H9 (cell line): Measurements from ENCODE around the gene GLS. TPM values are rescaled to one million over a fixed set of nuclear protein-coding genes. Genes with fewer than 3 reads are reported as not detected.

Experiments
- DNase-seq: peaks from one replicate; pipeline ENCODE4 v3.0.0-alpha.2; 2017
- H2AFZ ChIP-seq: one replicate; pipeline ENCODE4 v1.6.1; 2013; ENCODE audit warnings: mild to moderate bottlenecking, low read length, control low read depth, moderate library complexity
- H2AK5ac ChIP-seq: 2 replicates; pipeline ENCODE4 v1.6.1; 2013; ENCODE audit warnings: low read length, control low read depth, mixed read lengths; ENCODE audit not compliant: insufficient read length
- H2BK120ac ChIP-seq: one replicate; pipeline ENCODE4 v1.6.1; 2013; ENCODE audit warnings: low read depth, mild to moderate bottlenecking, low read length, control low read depth, inconsistent platforms; ENCODE audit not compliant: poor library complexity, severe bottlenecking
- H2BK12ac ChIP-seq: 2 replicates; pipeline ENCODE4 v1.6.1; 2013; ENCODE audit warnings: low read length, control low read depth, mixed read lengths, low read depth; ENCODE audit not compliant: insufficient read length
- H2BK15ac ChIP-seq: 2 replicates; pipeline ENCODE4 v1.6.1; 2013; ENCODE audit warnings: low read depth, low read length, control low read depth
- H2BK20ac ChIP-seq: one replicate; pipeline ENCODE4 v1.6.1; 2013; ENCODE audit warnings: low read depth, mild to moderate bottlenecking, low read length, control low read depth, inconsistent platforms; ENCODE audit not compliant: poor library complexity, severe bottlenecking
- H2BK5ac ChIP-seq: 2 replicates; pipeline ENCODE4 v1.6.1; 2013; ENCODE audit warnings: low read length, control low read depth, mixed read lengths; ENCODE audit not compliant: insufficient read length
- H3K14ac ChIP-seq: 2 replicates; pipeline ENCODE4 v1.6.1; 2013; ENCODE audit warnings: low read length, control low read depth; ENCODE audit not compliant: insufficient read depth
- H3K18ac ChIP-seq: 2 replicates; pipeline ENCODE4 v1.6.1; 2013; ENCODE audit warnings: low read depth, mild to moderate bottlenecking, mixed read lengths, low read length, control low read depth; ENCODE audit not compliant: insufficient read length
- H3K23ac ChIP-seq: 2 replicates; pipeline ENCODE4 v1.6.1; 2013; ENCODE audit warnings: low read length, control low read depth, mixed read lengths, low read depth; ENCODE audit not compliant: insufficient read length
- H3K23me2 ChIP-seq: 2 replicates; pipeline ENCODE4 v1.6.1; 2013; ENCODE audit warnings: low read depth, mild to moderate bottlenecking, mixed read lengths, low read length, control low read depth; ENCODE audit not compliant: insufficient read length, poor library complexity, severe bottlenecking
- H3K27ac ChIP-seq: 2 replicates; pipeline ENCODE4 v1.5.1; 2013; ENCODE audit warnings: low read length, control low read depth, mixed read lengths, low read depth; ENCODE audit not compliant: insufficient read length
- H3K27me3 ChIP-seq: 2 replicates; pipeline ENCODE4 v1.6.1; 2013; ENCODE audit warnings: low read length, control low read depth, inconsistent platforms; ENCODE audit not compliant: insufficient read depth
- H3K4ac ChIP-seq: 2 replicates; pipeline ENCODE4 v1.6.1; 2013; ENCODE audit warnings: low read depth, mild to moderate bottlenecking, control low read depth, inconsistent platforms, low read length, moderate library complexity
- H3K4me1 ChIP-seq: 2 replicates; pipeline ENCODE4 v1.6.1; 2013; ENCODE audit warnings: low read length, control low read depth, inconsistent platforms; ENCODE audit not compliant: insufficient read depth
- H3K4me2 ChIP-seq: 2 replicates; pipeline ENCODE4 v1.6.1; 2013; ENCODE audit warnings: low read length, control low read depth, mixed read lengths; ENCODE audit not compliant: insufficient read length, insufficient read depth
- H3K56ac ChIP-seq: 2 replicates; pipeline ENCODE4 v1.6.1; 2013; ENCODE audit warnings: low read depth, mild to moderate bottlenecking, mixed read lengths, low read length, control low read depth; ENCODE audit not compliant: insufficient read length
- H3K79me1 ChIP-seq: 2 replicates; pipeline ENCODE4 v1.6.1; 2013; ENCODE audit warnings: low read depth, mild to moderate bottlenecking, moderate library complexity, low read length, control low read depth, inconsistent platforms; ENCODE audit not compliant: insufficient read depth, poor library complexity, severe bottlenecking
- H3K79me2 ChIP-seq: 2 replicates; pipeline ENCODE4 v1.6.1; 2013; ENCODE audit warnings: low read length, control low read depth, inconsistent platforms; ENCODE audit not compliant: insufficient read depth
- H3K9ac ChIP-seq: 2 replicates; pipeline ENCODE4 v1.6.1; 2013; ENCODE audit warnings: low read length, control low read depth, mixed read lengths; ENCODE audit not compliant: insufficient read length; ENCODE audit errors: extremely low read depth
- H3K9me3 ChIP-seq: one replicate; pipeline ENCODE4 v1.6.1; 2013; ENCODE audit warnings: low read depth, low read length, inconsistent platforms; ENCODE audit not compliant: control insufficient read depth
- H3T11ph ChIP-seq: one replicate; pipeline ENCODE4 v1.6.1; 2013; ENCODE audit warnings: mild to moderate bottlenecking, low read length, control low read depth, inconsistent platforms
- H4K20me1 ChIP-seq: one replicate; pipeline ENCODE4 v1.6.1; 2013; ENCODE audit not compliant: control insufficient read depth, insufficient read length, insufficient read depth
- H4K5ac ChIP-seq: 2 replicates; pipeline ENCODE4 v1.6.1; 2013; ENCODE audit warnings: low read depth, mild to moderate bottlenecking, mixed read lengths, low read length, control low read depth; ENCODE audit not compliant: insufficient read length
- H4K8ac ChIP-seq: replicated peaks from 2 replicates; pipeline ENCODE4 v1.6.1; 2013; ENCODE audit warnings: low read length, control low read depth, mixed read lengths, low read depth; ENCODE audit not compliant: insufficient read length
- H4K91ac ChIP-seq: 2 replicates; pipeline ENCODE4 v1.6.1; 2013; ENCODE audit warnings: low read depth, mild to moderate bottlenecking, moderate library complexity, mixed read lengths, low read length, control low read depth; ENCODE audit not compliant: insufficient read length
- H3K27ac Mint-ChIP-seq, 3 experiments: 2 replicates in 2 of 3; 3 replicates in 1 of 3; pipeline ENCODE4 v1.8.0; 2020 to 2021; ENCODE audit warnings: mixed read lengths in 3 of 3, mild to moderate bottlenecking in 1 of 3, moderate library complexity in 1 of 3
- H3K27me3 Mint-ChIP-seq: 2 replicates; pipeline ENCODE4 v1.8.0; 2021; ENCODE audit warnings: low read depth, mild to moderate bottlenecking, moderate library complexity, mixed read lengths
- H3K36me3 Mint-ChIP-seq, 3 experiments: 2 replicates in 2 of 3; 3 replicates in 1 of 3; pipeline ENCODE4 v1.8.0; 2020 to 2021; ENCODE audit warnings: low read depth in 3 of 3, mixed read lengths in 3 of 3; ENCODE audit not compliant: insufficient read depth in 1 of 3
- H3K4me1 Mint-ChIP-seq, 2 experiments: 2 replicates each; pipeline ENCODE4 v1.8.0; 2020; ENCODE audit warnings: mixed read lengths in 2 of 2
- H3K4me3 Mint-ChIP-seq, 2 experiments: 2 replicates in 1 of 2; 3 replicates in 1 of 2; pipeline ENCODE4 v1.8.0; 2020 to 2021; ENCODE audit warnings: mild to moderate bottlenecking in 2 of 2, mixed read lengths in 2 of 2, moderate library complexity in 1 of 2
- H3K9me3 Mint-ChIP-seq, 2 experiments: 2 replicates in 1 of 2; 3 replicates in 1 of 2; pipeline ENCODE4 v1.8.0; 2020; ENCODE audit warnings: mild to moderate bottlenecking in 2 of 2, mixed read lengths in 2 of 2, moderate library complexity in 1 of 2
- WGBS: extraction: QIAGEN DNeasy Blood & Tissue Kit; methylation state at CpG from one replicate; pipeline ENCODE4 v1.1.7; 2013; ENCODE audit warnings: missing lambda C conversion rate, low lambda C conversion rate, mixed read lengths; ENCODE audit not compliant: insufficient read length; ENCODE audit errors: extremely low coverage; 5-methylcytosine and 5-hydroxymethylcytosine counted together
- total RNA-seq: library from RNA; stranded (reverse); gene quantifications from 2 replicates; pipeline ENCODE4 v1.2.1, GENCODE V29; 2021
- TF ChIP-seq, protein P1 (sequence below): fragments of 200-600 bp; sonication (generic); conservative IDR thresholded peaks from 3 replicates; pipeline ENCODE4 v1.8.0; 2021; ENCODE audit warnings: antibody characterized with exemption, mild to moderate bottlenecking

GLS gene
- total RNA-seq, 1 experiment from 2014 or later, result 69.3 TPM

DNA sequence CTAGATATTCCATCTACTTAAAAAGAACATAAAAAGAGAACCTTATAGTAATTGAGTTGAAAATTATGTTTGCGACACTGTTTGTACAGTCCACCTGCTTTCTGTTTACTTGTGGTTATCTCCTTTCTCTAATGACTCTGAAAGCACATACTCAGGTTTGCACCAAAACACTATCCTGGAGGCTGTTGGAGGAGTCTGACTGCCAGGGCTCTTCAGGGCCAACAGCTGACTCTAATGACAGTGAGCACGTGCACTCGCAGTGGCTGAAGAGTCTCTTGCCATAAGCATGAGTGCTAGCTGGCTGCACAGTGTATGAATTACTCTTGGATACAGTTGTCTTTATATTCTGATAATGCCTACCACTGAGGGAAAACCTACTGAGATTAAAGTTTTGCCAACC, 16.7 kb upstream of the GLS start:
- H3T11ph ChIP-seq, result no peak overlapping the region
- H2BK5ac ChIP-seq, result no peak overlapping the region
- H3K56ac ChIP-seq, result no peak overlapping the region
- H3K27me3 ChIP-seq, result no peaks in the 10 kb centered on the region
- peaks cover 11% of the 10 kb centered on the region for H3K4me1 ChIP-seq
- H4K91ac ChIP-seq, result no peak overlapping the region
- no peaks in the 10 kb centered on the region for H4K20me1 ChIP-seq
- no peak overlapping the region for H3K9ac ChIP-seq
- H3K79me1 ChIP-seq, result no peaks in the 10 kb centered on the region
- no peak overlapping the region for H2BK12ac ChIP-seq
- H3K23me2 ChIP-seq, result no peaks in the 10 kb centered on the region
- no peak overlapping the region for H3K27ac ChIP-seq
- Mint-ChIP-seq H3K27me3 (0 out of 2 replicates have a peak, but pooled peaks cover under 1% of the 10 kb centered on the region), H3K27ac (peak overlapping the region in 1 of 3 experiments; percentile 12; a peak in 1 of 7 replicates), H3K4me1 (peaks cover 31 to 47% of the 10 kb centered on the region in 2 experiments), H3K9me3 (peaks cover 22 to 28% of the 10 kb centered on the region in 2 experiments), H3K4me3 (no peak overlapping the region), H3K36me3 (peaks cover 4 to 26% (median 21%) of the 10 kb centered on the region in 3 experiments)
- no peak overlapping the region for H2BK20ac ChIP-seq
- H2BK15ac ChIP-seq, result no peak overlapping the region
- no peak for DNase-seq
- H3K79me2 ChIP-seq, result no peaks in the 10 kb centered on the region
- no peak overlapping the region for H2AFZ ChIP-seq
- no peak overlapping the region for H4K5ac ChIP-seq
- no peak overlapping the region for H3K18ac ChIP-seq
- no CpG with 5 or more reads among the region's 3 CpGs for WGBS
- TF ChIP-seq, protein P1, sequence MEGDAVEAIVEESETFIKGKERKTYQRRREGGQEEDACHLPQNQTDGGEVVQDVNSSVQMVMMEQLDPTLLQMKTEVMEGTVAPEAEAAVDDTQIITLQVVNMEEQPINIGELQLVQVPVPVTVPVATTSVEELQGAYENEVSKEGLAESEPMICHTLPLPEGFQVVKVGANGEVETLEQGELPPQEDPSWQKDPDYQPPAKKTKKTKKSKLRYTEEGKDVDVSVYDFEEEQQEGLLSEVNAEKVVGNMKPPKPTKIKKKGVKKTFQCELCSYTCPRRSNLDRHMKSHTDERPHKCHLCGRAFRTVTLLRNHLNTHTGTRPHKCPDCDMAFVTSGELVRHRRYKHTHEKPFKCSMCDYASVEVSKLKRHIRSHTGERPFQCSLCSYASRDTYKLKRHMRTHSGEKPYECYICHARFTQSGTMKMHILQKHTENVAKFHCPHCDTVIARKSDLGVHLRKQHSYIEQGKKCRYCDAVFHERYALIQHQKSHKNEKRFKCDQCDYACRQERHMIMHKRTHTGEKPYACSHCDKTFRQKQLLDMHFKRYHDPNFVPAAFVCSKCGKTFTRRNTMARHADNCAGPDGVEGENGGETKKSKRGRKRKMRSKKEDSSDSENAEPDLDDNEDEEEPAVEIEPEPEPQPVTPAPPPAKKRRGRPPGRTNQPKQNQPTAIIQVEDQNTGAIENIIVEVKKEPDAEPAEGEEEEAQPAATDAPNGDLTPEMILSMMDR, result no peak
- H4K8ac ChIP-seq, result no peak overlapping the region
- no peak overlapping the region for H3K14ac ChIP-seq
- no peak overlapping the region for H3K23ac ChIP-seq
- H3K4ac ChIP-seq, result no peak overlapping the region
- no peak overlapping the region for H3K4me2 ChIP-seq
- H3K9me3 ChIP-seq, result no peaks in the 10 kb centered on the region
- H2BK120ac ChIP-seq, result no peak overlapping the region
- H2AK5ac ChIP-seq, result no peak overlapping the region
